T-helper 2 cell treated with Interferon-gamma antibody and Interleukin-4, amounts not matched to agents 5 μg/mL and 100 μg/mL, for 36 hours (primary cell): ENCODE data around the gene TICAM1.
"Not testable (repeated sequence)": the region's sequence is repeated elsewhere in the genome, so short reads cannot be mapped to it uniquely, and the experiment has no call there.

ENCODE experiments used
- DNase-seq: peaks from one replicate; pipeline ENCODE4 v3.0.0; 2021; ENCODE audit warnings: low spot score
- H3K27ac Mint-ChIP-seq: one replicate; pipeline ENCODE4 v1.8.0; 2021; ENCODE audit warnings: mild to moderate bottlenecking, mixed read lengths
- H3K27me3 Mint-ChIP-seq: one replicate; pipeline ENCODE4 v1.8.0; 2021; ENCODE audit warnings: low read depth, mixed read lengths
- H3K36me3 Mint-ChIP-seq: one replicate; pipeline ENCODE4 v1.8.0; 2021; ENCODE audit warnings: low read depth, mixed read lengths
- H3K4me1 Mint-ChIP-seq: one replicate; pipeline ENCODE4 v1.8.0; 2021; ENCODE audit warnings: low read depth, mixed read lengths
- H3K4me3 Mint-ChIP-seq: one replicate; pipeline ENCODE4 v1.8.0; 2022; ENCODE audit warnings: mild to moderate bottlenecking, moderate library complexity, mixed read lengths
- H3K9me3 Mint-ChIP-seq: one replicate; pipeline ENCODE4 v1.8.0; 2021; ENCODE audit warnings: mixed read lengths

Gene TICAM1

GRCh38 chr19:4856468-4856867 lies 25.0 kb upstream of the TICAM1 start:
- H3K36me3 Mint-ChIP-seq, H3K4me3 Mint-ChIP-seq, H3K27me3 Mint-ChIP-seq, H3K9me3 Mint-ChIP-seq, DNase-seq, H3K27ac Mint-ChIP-seq, H3K4me1 Mint-ChIP-seq: not testable (repeated sequence)

- H3K27me3 Mint-ChIP-seq, H3K4me3 Mint-ChIP-seq, H3K4me1 Mint-ChIP-seq, H3K36me3 Mint-ChIP-seq, DNase-seq, H3K27ac Mint-ChIP-seq, H3K9me3 Mint-ChIP-seq: not testable (repeated sequence)
These were observed 22.0 kb upstream of the TICAM1 start for GRCh38 chr19:4853506-4853905.

GRCh38 chr19:4852484-4852883 lies 21.0 kb upstream of the TICAM1 start:
- H3K27ac Mint-ChIP-seq, result no peak overlapping the region
- no peaks in the 10 kb centered on the region for H3K27me3 Mint-ChIP-seq
- DNase-seq, result no peak
- H3K4me1 Mint-ChIP-seq, result no peaks in the 10 kb centered on the region
- no peaks in the 10 kb centered on the region for H3K9me3 Mint-ChIP-seq
- peaks cover 7% of the 10 kb centered on the region for H3K36me3 Mint-ChIP-seq
- H3K4me3 Mint-ChIP-seq, result no peak overlapping the region

- no peak overlapping the region for H3K4me3 Mint-ChIP-seq
These were observed 20.2 kb upstream of the TICAM1 start for GRCh38 chr19:4851551-4852290.

GRCh38 chr19:4849019-4849418 lies 17.5 kb upstream of the TICAM1 start:
- Mint-ChIP-seq H3K27me3 (no peaks in the 10 kb centered on the region), H3K27ac (no peak overlapping the region), H3K36me3 (peaks cover 6% of the 10 kb centered on the region), H3K4me3 (no peak overlapping the region), H3K4me1 (no peaks in the 10 kb centered on the region), H3K9me3 (no peaks in the 10 kb centered on the region)
- DNase-seq, result no peak

More at GRCh38 chr19:4851551-4852290, 20.2 kb upstream of the TICAM1 start:
- H3K4me1 Mint-ChIP-seq, result no peaks in the 10 kb centered on the region
- H3K27me3 Mint-ChIP-seq, result no peaks in the 10 kb centered on the region
- H3K9me3 Mint-ChIP-seq, result no peaks in the 10 kb centered on the region
- peaks cover 7% of the 10 kb centered on the region for H3K36me3 Mint-ChIP-seq
- peak; percentile 55 for DNase-seq
- H3K27ac Mint-ChIP-seq, result peak overlapping the region; percentile 67

GRCh38 chr19:4847190-4847973 lies 15.9 kb upstream of the TICAM1 start:
- Mint-ChIP-seq H3K27ac (no peak overlapping the region), H3K9me3 (no peaks in the 10 kb centered on the region), H3K4me1 (no peaks in the 10 kb centered on the region), H3K4me3 (no peak overlapping the region), H3K27me3 (no peaks in the 10 kb centered on the region), H3K36me3 (peaks cover 12% of the 10 kb centered on the region)
- no peak for DNase-seq

- H3K27ac Mint-ChIP-seq, H3K4me3 Mint-ChIP-seq, DNase-seq, H3K4me1 Mint-ChIP-seq, H3K27me3 Mint-ChIP-seq, H3K9me3 Mint-ChIP-seq: not testable (repeated sequence)
- peaks cover 13% of the 10 kb centered on the region for H3K36me3 Mint-ChIP-seq
These were observed 14.5 kb upstream of the TICAM1 start for GRCh38 chr19:4845975-4846374.

- Mint-ChIP-seq H3K4me1 (peaks cover 5% of the 10 kb centered on the region), H3K9me3 (no peaks in the 10 kb centered on the region), H3K27me3 (no peaks in the 10 kb centered on the region), H3K4me3 (no peak overlapping the region), H3K36me3 (peaks cover 19% of the 10 kb centered on the region), H3K27ac (no peak overlapping the region)
- no peak for DNase-seq
These were observed 13.1 kb upstream of the TICAM1 start for GRCh38 chr19:4844348-4845179.

- Mint-ChIP-seq H3K9me3 (no peaks in the 10 kb centered on the region), H3K4me1 (peaks cover 5% of the 10 kb centered on the region), H3K4me3 (no peak overlapping the region)
These were observed 12.1 kb upstream of the TICAM1 start for GRCh38 chr19:4843647-4843965.

GRCh38 chr19:4839192-4839591 lies 7.7 kb upstream of the TICAM1 start:
- Mint-ChIP-seq H3K4me1 (peaks cover 6% of the 10 kb centered on the region), H3K4me3 (no peak overlapping the region), H3K27ac (no peak overlapping the region), H3K9me3 (no peaks in the 10 kb centered on the region), H3K27me3 (no peaks in the 10 kb centered on the region), H3K36me3 (peaks cover 26% of the 10 kb centered on the region)
- no peak for DNase-seq

More at GRCh38 chr19:4843647-4843965, 12.1 kb upstream of the TICAM1 start:
- H3K27me3 Mint-ChIP-seq, result no peaks in the 10 kb centered on the region
- DNase-seq, result no peak
- no peak overlapping the region for H3K27ac Mint-ChIP-seq
- H3K36me3 Mint-ChIP-seq, result peaks cover 23% of the 10 kb centered on the region

- no peak for DNase-seq
- Mint-ChIP-seq H3K27ac (peak overlapping the region; percentile 26), H3K27me3 (no peaks in the 10 kb centered on the region), H3K4me1 (peaks cover 16% of the 10 kb centered on the region), H3K36me3 (peaks cover 13% of the 10 kb centered on the region), H3K9me3 (no peaks in the 10 kb centered on the region), H3K4me3 (peak overlapping the region; percentile 46)
These were observed 1.3 kb upstream of the TICAM1 start for GRCh38 chr19:4832776-4833175.

- peak overlapping the region; percentile 94 for H3K4me3 Mint-ChIP-seq
- H3K36me3 Mint-ChIP-seq, result peaks cover 11% of the 10 kb centered on the region
- H3K4me1 Mint-ChIP-seq, result peaks cover 16% of the 10 kb centered on the region
- not testable (repeated sequence) for DNase-seq, H3K27me3 Mint-ChIP-seq, H3K9me3 Mint-ChIP-seq
- peak overlapping the region; percentile 83 for H3K27ac Mint-ChIP-seq
These were observed 448 bp upstream of the TICAM1 start for GRCh38 chr19:4831979-4832340.

- no peak for DNase-seq
- Mint-ChIP-seq H3K36me3 (peaks cover 11% of the 10 kb centered on the region), H3K9me3 (no peaks in the 10 kb centered on the region), H3K27me3 (no peaks in the 10 kb centered on the region), H3K27ac (peak overlapping the region; percentile 91), H3K4me3 (peak overlapping the region; percentile 94), H3K4me1 (peaks cover 16% of the 10 kb centered on the region)
These were observed 695 bp downstream of the TICAM1 start for GRCh38 chr19:4830768-4831265.

- peak overlapping the region; percentile 91 for H3K27ac Mint-ChIP-seq
- DNase-seq, result no peak
- H3K36me3 Mint-ChIP-seq, result peaks cover 11% of the 10 kb centered on the region
- no peaks in the 10 kb centered on the region for H3K9me3 Mint-ChIP-seq
- peaks cover 15% of the 10 kb centered on the region for H3K4me1 Mint-ChIP-seq
- H3K27me3 Mint-ChIP-seq, result no peaks in the 10 kb centered on the region
- peak overlapping the region; percentile 94 for H3K4me3 Mint-ChIP-seq
These were observed 1.2 kb downstream of the TICAM1 start for GRCh38 chr19:4830332-4830731.
